ENCODE data around the gene TTLL8.
"Not testable (repeated sequence)": the region's sequence is repeated elsewhere in the genome, so short reads cannot be mapped to it uniquely, and the experiment has no call there.

Gene TTLL8

DNA sequence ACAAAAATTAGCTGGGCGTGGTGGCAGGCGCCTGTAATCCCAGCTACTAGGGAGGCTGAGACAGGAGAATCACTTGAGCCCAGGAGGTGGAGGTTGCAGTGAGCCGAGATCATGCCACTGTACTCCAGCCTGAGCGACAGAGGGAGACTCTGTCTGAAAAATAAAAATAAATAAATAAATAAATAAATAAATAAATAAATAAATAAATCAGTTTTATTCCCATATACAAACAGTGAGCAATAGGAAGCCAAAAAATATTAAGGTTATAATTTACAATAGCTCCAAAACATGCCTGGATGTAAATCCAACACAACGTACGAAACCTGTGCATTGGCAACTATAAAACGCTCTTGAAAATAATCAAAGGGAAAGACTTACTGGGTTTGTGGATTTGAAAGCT lies 76.3 kb downstream of the TTLL8 start:
- not testable (repeated sequence) for DNase-seq

DNA sequence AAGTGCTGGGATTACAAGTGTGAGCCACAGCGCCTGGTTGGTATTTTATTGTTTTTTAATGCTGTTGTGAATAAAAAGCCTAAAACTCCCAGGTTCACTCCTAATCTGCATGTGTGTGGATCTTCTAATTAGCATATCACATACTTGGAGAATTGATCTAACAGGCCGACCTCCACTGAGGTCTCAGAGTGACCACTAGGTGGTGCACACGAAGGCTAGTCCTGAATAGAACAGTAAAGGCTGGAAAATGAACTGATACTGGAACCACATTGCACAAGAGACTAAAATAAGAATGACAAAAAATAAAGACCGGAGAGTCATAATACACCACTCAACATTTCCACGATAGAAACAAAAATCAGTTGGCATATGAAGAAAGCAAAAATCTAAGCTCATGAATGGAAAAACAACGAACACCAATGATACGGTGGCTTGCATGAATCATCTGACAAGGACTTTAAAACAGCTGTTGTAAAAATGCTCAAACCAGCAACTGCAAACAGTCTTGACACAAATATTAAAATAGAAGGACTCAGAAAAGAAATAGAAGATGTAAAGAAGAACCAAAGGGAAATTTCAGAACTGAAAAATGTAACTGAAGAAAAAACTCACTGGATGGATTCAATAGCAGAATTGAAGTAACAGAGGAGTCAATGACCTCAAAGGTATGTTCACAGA lies 78.4 kb downstream of the TTLL8 start:
- peak; percentile 74 for DNase-seq

DNA sequence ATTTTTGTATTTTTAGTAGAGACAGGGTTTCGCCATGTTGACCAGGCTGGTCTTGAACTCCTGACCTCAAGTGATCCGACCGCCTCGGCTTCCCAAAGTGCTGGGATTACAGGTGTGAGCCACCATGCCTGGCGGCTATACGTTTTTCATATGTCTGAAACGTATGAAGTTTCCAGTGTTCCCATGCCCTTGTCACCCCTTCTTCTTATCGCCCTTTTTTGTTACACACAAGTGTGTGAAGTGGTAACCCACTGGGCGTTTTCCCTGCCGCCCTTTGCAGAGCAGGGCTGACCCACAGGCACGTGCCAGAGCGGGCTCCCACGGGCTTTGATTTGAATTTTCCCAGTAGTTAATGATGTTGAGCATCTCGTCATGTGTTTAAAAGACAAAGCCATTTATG lies 80.5 kb downstream of the TTLL8 start:
- peak; percentile 42 for DNase-seq

DNA sequence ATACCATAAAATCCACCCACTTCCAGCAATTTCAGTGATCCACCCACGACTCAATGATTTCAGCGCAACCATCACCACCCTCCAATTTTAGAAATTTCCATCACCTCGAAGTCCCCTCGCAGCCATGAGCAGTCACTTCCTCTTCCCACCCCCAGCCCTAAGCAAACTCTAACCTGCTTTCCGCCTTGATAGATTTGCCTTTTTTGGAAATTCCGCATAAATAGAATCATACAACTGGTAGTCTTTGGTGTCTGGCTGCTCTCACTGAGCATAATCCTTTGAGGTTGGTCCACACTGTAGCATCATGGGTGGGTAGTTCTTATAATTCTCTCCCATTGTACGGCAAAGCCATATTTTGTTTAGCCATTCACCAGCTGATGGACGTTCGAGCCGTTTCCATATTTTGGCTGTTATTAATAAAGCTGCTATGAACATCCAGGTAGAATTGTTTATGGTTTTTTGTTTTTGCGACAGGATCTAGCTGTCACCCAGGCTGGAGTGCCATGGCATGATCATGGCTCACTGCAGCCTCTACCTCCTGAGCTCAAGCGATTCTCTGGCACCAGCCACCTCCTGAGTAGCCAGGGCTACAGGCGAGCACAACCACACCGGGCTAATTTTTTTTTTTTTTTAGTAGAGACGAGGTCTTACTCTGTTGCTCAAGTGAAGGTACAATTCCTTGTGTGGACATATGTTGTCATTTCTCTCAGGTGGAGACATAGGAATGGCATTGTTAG lies 81.5 kb downstream of the TTLL8 start:
- peak; percentile 85 for DNase-seq

DNA sequence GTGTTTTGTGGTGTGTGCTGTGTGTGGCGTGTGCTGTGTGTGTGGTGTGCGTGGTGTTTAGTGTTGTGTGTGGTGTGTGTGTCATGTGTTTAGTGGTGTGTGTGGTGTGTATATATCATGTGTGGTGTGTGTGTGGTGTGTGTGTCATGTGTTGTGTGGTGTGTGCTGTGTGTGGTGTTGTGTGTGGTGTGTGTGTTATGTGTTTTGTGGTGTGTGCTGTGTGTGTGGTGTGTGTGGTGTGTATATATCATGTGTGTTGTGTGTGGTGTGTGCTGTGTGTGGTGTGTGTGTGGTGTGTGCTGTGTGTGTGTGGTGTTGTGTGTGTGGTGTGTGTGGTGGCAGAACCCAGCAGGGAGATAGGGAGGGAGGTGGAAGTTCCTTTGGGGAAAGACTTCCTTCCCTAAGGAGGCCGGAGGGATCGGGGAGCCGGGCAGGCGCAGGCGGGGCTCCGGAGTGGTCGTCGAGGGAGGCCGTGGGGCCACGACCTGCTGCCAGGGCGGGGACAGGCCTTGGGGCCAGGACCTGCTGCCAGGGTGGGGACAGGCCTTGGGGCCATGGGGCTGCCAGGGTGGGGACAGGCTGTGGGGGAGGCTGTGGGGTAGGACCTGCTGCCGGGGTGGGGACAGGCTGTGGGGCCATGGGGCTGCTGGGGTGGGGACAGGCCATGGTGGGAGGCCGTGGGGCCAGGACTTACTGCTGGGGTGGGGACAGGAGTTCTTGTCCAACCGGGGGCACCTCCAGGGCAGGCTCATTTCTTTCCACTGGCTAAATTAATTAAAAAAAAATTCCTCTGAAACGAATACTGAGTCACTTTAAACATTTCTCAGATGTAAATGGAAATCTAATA lies 82.3 kb downstream of the TTLL8 start:
- peak; percentile 81 for DNase-seq

DNA sequence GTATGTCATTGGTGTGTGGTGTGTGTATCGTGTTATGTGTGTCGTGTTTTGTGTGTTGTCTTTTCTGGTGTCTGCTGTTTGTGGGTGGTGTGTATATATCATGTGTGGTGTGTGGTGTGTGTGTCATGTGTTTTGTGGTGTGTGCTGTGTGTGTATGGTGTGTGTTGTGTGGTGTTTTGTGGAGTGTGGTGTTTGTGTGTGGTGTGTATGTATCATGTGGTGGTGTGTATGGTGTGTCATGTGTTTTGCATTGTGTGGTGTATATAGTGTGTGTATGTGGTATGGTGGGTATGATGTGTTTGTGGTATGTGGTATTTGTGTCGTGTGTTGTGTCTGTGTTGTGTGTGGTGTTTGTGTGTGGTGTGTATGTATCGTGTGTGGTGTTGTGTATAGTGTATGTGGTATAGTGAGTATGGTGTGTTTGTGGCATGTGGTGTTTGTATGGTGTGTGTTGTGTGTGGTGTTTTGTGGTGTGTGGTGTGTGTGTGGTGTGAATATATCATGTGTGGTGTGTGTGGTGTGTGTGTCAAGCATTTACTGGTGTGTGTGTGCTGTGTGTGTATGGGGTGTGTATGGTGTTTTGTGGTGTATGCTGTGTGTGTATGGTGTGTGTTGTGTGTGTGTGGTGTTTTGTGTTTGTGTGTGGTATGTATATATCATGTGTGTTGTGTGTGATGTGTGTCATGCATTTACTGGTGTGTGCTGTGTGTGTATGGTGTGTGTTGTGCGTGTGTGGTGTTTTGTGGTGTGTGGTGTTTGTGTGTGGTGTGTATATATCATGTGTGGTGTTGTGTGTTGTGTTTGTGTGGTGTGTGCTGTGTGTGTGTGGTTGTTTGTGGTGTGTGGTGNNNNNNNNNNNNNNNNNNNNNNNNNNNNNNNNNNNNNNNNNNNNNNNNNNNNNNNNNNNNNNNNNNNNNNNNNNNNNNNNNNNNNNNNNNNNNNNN lies 84.8 kb downstream of the TTLL8 start:
- DNase-seq, result peak; percentile 48

DNA sequence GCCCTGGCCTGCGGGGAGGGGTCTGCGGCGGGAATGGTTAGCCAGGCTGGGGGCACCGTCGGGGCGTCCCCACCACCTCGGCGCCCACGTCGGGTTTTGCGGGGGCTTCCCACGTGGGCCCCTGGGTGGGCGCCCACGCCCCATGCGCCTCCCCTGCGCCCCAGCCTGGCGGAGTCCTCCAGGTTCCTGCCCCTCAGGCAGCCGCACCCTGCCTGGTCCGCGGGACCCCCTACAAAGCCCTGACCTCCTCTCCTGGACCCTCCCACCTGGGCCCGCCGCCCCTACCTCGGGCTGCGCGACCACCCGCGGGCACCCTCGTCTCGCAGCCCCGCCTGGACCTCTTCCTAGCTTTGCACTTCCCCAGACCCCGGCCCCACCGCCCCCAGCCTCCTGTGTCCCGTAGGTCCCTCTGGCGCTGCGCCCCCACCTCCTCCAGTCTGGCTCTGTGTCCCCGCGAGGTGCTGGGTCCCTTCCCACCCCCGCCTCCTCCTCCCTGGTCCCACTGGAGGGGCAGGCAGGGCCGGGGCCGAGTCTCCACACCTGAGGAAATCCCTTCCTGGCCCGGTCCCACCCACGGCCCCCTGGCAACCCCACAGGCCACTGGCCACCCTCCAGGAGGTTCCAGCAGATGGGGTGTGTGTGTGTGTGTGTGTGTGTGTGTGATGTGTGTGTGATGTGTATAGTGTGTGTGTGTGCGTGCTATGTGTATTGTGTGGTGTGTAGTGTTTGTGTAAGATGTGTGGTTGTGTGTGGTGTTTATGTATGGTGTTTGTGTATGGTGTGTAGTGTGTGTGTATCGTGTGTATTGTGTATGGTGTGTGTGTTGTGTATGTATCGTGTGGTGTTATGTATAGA lies 85.7 kb downstream of the TTLL8 start:
- peak; percentile 65 for DNase-seq

DNA sequence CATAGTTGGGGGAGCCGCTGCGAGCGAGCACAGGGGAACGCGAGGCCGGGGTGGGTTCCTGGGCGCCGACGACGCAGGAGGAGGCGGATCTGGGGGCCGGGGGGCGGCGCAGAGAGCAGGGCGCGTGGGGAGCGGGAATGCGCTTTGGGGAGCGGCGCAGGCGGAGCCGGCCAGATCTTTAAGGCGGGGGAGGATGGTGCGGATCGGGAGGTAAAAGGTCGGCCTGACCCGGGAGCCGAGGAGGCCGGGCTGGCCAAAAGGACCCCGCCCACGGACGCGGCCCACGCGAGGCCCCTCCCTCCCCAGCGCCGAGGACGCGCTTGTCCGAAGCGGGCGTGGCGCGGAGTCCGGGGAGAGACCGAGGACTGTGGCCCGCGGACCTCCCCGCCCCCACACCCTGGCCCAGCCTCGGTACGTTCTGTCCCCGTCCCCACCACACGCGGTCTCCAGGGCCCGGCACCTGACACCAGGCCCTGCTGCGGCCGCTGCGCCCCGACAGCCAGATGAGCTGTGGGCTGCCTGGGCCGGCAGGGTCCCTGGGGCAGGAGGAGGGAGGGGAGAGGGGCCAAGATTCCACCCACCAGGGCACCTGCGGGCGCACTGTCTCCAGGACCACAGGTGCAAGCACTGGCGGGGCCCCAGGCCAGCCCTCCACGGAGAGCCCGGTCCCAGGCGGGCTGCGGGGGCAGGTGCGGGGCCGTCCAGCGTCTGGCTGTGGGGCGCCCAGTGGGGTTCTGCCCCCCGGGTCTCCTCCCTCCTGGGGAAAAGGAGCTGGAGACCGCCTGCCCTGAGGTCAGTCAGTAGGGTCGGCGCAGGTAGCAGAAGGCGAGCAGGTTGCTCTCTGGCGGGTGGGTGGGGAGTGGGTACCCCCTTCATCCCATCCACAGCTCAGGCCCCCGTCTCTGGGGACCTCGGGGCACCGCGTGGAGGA lies 86.6 kb downstream of the TTLL8 start:
- peak; percentile 89 for DNase-seq

DNA sequence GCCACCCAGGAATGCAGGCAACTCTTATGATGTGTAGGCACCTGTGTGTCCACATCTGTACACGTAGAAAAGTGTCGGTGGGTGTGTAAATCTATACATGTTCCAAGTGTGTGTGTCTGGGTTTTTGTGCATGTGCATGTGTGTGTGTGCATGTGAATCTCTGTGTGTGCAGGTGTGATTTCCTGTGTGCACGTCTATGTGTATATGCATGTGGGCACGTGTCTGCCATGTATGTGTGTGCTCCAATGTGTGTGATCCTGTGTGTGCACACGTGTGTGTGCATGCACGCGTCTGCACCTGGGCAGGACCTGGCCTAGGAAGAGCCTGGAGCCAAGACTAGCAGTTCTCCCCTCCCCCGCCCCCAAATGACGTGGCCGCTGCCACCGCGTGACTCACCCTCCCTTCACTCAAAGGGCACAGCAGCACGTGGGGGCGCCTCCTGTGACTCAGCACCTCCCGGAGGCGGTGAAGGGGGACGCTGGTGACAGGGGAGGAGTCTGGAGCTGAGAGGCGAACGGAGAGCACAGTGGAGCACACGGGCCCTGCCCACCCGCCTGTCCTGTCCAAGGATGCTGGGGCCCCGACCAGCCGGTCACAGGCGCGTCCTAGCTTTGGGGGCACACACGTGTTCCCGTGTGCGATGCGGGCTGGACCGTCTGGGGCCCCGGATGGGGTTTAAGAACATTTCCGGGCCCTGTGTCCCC lies 87.4 kb downstream of the TTLL8 start:
- peak; percentile 98 for DNase-seq

DNA sequence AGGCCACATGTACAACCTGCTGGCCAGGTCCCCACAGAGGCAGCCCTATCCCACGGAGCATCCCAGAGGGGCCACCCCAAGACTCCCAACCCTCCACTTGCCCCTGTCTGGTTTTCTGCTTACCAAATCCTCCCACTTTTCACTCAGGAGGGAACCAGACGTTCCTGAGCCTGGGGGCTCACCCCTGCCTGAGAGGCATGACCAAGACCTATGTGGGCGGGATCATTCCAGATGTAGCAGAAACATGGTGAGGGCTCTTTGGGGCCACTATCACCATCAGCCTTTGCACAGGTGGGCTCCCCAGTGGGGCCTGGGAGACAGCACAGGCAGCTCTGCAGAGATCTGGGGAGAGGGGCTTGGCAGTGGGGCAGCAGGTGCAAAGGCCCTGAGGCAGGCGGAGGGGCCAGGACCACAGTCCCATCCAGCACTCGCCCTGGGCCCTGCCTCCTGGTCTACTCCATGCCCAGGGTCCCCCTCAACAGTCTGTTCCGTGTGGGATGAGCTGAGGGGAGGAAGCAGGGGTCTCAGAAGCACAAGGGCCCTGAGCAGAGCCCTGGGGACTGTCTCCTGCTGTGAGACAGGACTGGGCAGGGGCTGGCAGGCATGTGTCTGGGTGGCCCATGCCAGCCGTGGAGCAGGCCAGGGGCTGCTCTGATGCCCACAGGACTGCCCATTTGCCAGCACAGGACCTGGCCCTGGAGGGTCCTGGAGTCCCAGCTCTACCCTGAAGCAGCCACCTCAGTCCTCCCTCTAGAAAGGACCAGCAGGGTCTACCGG lies 88.2 kb downstream of the TTLL8 start:
- DNase-seq, result peak; percentile 71

DNA sequence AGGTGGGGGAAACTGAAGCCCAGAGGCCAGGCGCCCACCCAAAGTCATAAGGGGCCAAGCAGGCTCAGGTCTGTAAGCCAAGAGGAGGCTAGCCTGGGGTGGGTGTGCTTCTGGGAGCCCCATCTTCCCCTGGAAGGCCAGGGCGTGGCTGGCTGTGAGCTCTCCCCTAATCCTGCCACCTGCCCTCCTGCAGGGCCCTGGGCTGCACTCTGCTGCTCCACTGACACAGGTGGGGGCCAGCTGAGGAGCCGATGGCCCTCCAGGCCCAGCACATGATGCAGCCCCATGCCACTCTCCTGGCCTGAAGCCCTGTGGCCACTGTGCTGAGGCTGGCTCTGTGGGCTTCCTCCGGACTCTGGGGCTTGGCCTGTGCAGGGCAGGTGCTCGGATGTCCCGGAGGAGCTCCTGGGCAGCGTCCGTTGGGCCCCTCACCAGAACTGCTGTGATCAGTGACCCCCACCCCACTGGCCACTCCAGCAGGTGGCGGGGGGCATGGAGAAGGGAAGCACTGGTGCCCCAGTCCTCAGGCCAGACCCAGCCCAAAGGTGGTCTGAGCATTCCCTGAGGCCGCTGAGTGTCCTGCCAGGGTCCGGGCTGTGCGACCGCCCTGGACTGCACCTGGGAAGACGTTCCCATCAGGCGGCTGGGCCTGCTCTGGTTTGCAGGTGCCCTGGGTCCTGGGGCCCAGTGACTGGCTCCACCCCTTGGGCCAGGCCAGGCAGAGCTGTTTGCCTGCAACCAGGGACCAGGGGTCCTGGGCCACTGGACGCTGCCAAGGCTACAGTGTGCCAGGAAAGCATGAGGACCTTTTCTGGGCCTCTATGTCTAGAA lies 89.1 kb downstream of the TTLL8 start:
- peak; percentile 67 for DNase-seq

All from activated effector memory CD4-positive, alpha-beta T cell treated with anti-CD3 and anti-CD28 coated beads, Interleukin-2, amount 50 U/mL, for 16 hours (primary cell).